Body of pancreas (tissue), 4 donors: Measurements from ENCODE around the gene C4orf50. TPM values are rescaled to one million over a fixed set of nuclear protein-coding genes. Genes with fewer than 3 reads are reported as not detected.

ENCODE experiments used
- ATAC-seq: fragments of 150-250 bp; one replicate; pipeline ENCODE4 v1.9.1; 2016
- DNase-seq, 4 donors: peaks; one replicate each; pipeline ENCODE4 v3.0.0-alpha.2; 2019
- H3K27ac ChIP-seq, 4 donors: fragments of 200-600 bp; sonication (generic); 1 replicate in 3 of 4; 2 replicates in 1 of 4; pipeline versions ENCODE4 v1.5.1 to v1.6.1; 2016 to 2019; ENCODE audit warnings: mild to moderate bottlenecking in 1 of 4, mixed read lengths in 1 of 4, moderate library complexity in 1 of 4
- H3K27me3 ChIP-seq, 2 donors: fragments of 200-600 bp; sonication (generic); one replicate each; pipeline ENCODE4 v1.6.0; 2016; ENCODE audit warnings: mild to moderate bottlenecking in 1 of 2
- H3K36me3 ChIP-seq, 2 donors: fragments of 200-600 bp; sonication (generic); replicated peaks in 1 of 2; 2 replicates each; pipeline ENCODE4 v1.5.1; 2016; ENCODE audit warnings: low read depth in 2 of 2; ENCODE audit not compliant: insufficient read depth in 1 of 2
- H3K4me1 ChIP-seq: fragments of 200-600 bp; sonication (generic); one replicate; pipeline ENCODE4 v1.6.0; 2016
- H3K4me3 ChIP-seq, 2 donors: fragments of 200-600 bp; sonication (generic); 1 replicate in 1 of 2; 2 replicates in 1 of 2; pipeline ENCODE4 v1.5.1; 2016 to 2019
- H3K9me3 ChIP-seq, 3 donors: fragments of 200-600 bp; sonication (generic); 1 replicate in 2 of 3; 2 replicates in 1 of 3; pipeline ENCODE4 v1.5.1; 2016
- CTCF ChIP-seq, 7 experiments: fragments of 450-650 bp in 4 of 7; fragments of 200-600 bp in 3 of 7; sonication (generic) in 3 of 7; IDR thresholded peaks; one replicate each; pipeline ENCODE4 v1.5.1; 2016 to 2019; ENCODE audit warnings: antibody characterized with exemption in 7 of 7
- POLR2A ChIP-seq, 3 donors: fragments of 450-650 bp; IDR thresholded peaks; one replicate each; pipeline ENCODE4 v1.6.1; 2016; ENCODE audit warnings: antibody characterized with exemption in 3 of 3, mild to moderate bottlenecking in 2 of 3
- WGBS, 2 donors: methylation state at CpG; one replicate each; pipeline ENCODE4 v1.1.5; 2017; 5-methylcytosine and 5-hydroxymethylcytosine counted together
- intact Hi-C: fragments of 100-400 bp; cut with DNase I; formaldehyde crosslinking; loops from one replicate; pipeline ENCODE4 v1.15.1; 2023
- total RNA-seq, 2 donors: library from RNA; depleted of rRNA; stranded (reverse); fragments of >200 nt; gene quantifications; one replicate each; pipeline ENCODE4 v1.1.0, GENCODE V29; 2016

C4orf50 gene
- total RNA-seq, 2 donors from 2014 or later, result 0.26 TPM; not detected in 1

- intact Hi-C loops, result no loop called here
- Histone ChIP-seq H3K27ac (no peak overlapping the region), H3K9me3 (peaks cover 0 to 6% (median 0%) of the 10 kb centered on the region in 3 donors), H3K27me3 (no peaks in the 10 kb centered on the region), H3K4me1 (no peaks in the 10 kb centered on the region), H3K4me3 (no peak overlapping the region), H3K36me3 (no peaks in the 10 kb centered on the region)
- DNase-seq (no peak), ATAC-seq (no peak)
- WGBS, 2 donors, result 85 to 86% methylated on average over 1 of the region's 1 CpG
- TF ChIP-seq POLR2A (IDR thresholded peaks at IDR 0.05), result no peak
- TF ChIP-seq CTCF (IDR thresholded peaks at IDR 0.05), result no peak
Observed at GRCh38 chr4:5912614-5913019, 105.6 kb downstream of the C4orf50 start.

GRCh38 chr4:5908876-5909427 lies 109.3 kb downstream of the C4orf50 start:
- intact Hi-C loops, result no loop called here
- ATAC-seq (peak; percentile 38), DNase-seq (no peak)
- no peaks in the 10 kb centered on the region for H3K27me3 ChIP-seq
- H3K27ac ChIP-seq, result no peak overlapping the region
- 38 to 49% methylated on average over 3 of the region's 3 CpGs for WGBS, 2 donors
- H3K9me3 ChIP-seq, result peaks cover 0 to 8% (median 0%) of the 10 kb centered on the region in 3 donors
- H3K4me1 ChIP-seq, result no peaks in the 10 kb centered on the region
- no peaks in the 10 kb centered on the region for H3K36me3 ChIP-seq
- TF ChIP-seq POLR2A (IDR thresholded peaks at IDR 0.05), result no peak
- TF ChIP-seq CTCF (IDR thresholded peaks at IDR 0.05), result no peak
- no peak overlapping the region for H3K4me3 ChIP-seq

GRCh38 chr4:5906191-5906590 lies 112.0 kb downstream of the C4orf50 start:
- Histone ChIP-seq H3K4me3 (no peak overlapping the region), H3K27me3 (no peaks in the 10 kb centered on the region), H3K4me1 (no peaks in the 10 kb centered on the region), H3K36me3 (no peaks in the 10 kb centered on the region), H3K9me3 (peaks cover 0 to 8% (median 0%) of the 10 kb centered on the region in 3 donors), H3K27ac (no peak overlapping the region)
- intact Hi-C loops, result no loop called here
- 16 to 18% methylated on average over 5 of the region's 5 CpGs for WGBS, 2 donors
- ATAC-seq, result no peak
- no peak for DNase-seq
- TF ChIP-seq POLR2A (IDR thresholded peaks at IDR 0.05) (no peak), CTCF (IDR thresholded peaks at IDR 0.05) (no peak)

- H3K27me3 ChIP-seq, result no peaks in the 10 kb centered on the region
- DNase-seq (no peak), ATAC-seq (no peak)
- no peak for TF ChIP-seq POLR2A (IDR thresholded peaks at IDR 0.05)
- TF ChIP-seq CTCF (IDR thresholded peaks at IDR 0.05), result no peak
- no peak overlapping the region for H3K4me3 ChIP-seq
- H3K36me3 ChIP-seq, result no peaks in the 10 kb centered on the region
- intact Hi-C loops, result no loop called here
- H3K27ac ChIP-seq, result no peak overlapping the region
- H3K4me1 ChIP-seq, result no peaks in the 10 kb centered on the region
- WGBS, 2 donors, result 2 to 6% methylated on average over 8 of the region's 8 CpGs
- H3K9me3 ChIP-seq, result peaks cover 0 to 8% (median 0%) of the 10 kb centered on the region in 3 donors
Observed at GRCh38 chr4:5905714-5906113, 112.5 kb downstream of the C4orf50 start.

- ATAC-seq (no peak), DNase-seq (peak in 1 of 4 donors; percentile 23)
- Histone ChIP-seq H3K4me3 (no peak overlapping the region), H3K27me3 (no peaks in the 10 kb centered on the region), H3K36me3 (no peaks in the 10 kb centered on the region), H3K4me1 (no peaks in the 10 kb centered on the region), H3K27ac (no peak overlapping the region), H3K9me3 (no peaks in the 10 kb centered on the region)
- TF ChIP-seq POLR2A (IDR thresholded peaks at IDR 0.05), result no peak
- no peak for TF ChIP-seq CTCF (IDR thresholded peaks at IDR 0.05)
- WGBS, 2 donors, result 72 to 73% methylated on average over 5 of the region's 5 CpGs
- intact Hi-C loops, result no loop called here
Observed at GRCh38 chr4:5900844-5901243, 117.4 kb downstream of the C4orf50 start.
